HuH-7.5 (cell line): ENCODE results near the gene PEMT.

Source experiments
- DNase-seq: peaks from one replicate; pipeline ENCODE4 v3.0.0; 2011; ENCODE audit warnings: low spot score

The PEMT gene

DNA sequence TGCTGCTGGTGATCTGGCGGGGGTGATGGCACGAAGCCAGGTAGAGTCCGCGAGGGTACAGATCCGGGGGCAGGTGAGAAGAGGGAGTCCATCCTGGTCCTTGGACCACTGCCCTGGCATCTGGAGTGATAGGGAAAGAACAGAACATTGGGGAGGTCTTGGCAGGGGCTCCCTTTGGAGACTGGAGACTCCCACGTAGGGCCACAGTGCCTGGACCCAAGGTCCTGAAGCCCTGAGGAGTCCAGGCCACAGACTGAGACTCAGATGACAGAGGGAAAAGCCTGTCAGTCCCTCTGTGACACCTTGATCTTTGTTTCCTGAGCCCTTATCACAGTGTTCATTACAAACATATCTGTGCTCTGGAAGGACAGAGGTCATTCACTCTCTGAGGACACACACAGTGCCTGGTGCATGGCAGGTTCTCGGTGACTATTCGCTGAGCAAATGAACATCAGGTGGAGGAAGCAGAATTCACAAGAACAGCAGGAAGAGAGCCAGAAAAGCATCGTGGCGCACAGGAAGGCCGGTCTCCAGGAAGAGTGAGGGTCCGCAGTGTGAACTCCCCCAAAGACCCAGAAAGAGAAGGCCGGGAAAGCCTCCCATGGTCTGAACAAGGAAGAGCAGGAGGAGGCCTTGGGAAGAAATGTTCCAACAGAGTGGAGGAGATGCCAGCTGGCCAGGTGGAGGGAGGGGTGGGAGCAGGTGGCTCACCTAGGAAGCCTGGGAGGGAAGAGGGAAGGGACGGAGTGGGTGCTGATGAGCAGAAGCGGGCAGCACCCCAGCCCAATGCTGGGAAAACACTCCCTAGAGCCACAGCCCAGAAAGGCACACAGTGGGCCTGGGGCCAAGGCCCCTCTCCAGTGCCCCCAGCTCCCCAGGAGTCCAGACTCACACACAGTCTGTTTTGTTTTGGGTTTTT is 20.5 kb downstream of the PEMT start:
- peak; percentile 63 for DNase-seq

DNA sequence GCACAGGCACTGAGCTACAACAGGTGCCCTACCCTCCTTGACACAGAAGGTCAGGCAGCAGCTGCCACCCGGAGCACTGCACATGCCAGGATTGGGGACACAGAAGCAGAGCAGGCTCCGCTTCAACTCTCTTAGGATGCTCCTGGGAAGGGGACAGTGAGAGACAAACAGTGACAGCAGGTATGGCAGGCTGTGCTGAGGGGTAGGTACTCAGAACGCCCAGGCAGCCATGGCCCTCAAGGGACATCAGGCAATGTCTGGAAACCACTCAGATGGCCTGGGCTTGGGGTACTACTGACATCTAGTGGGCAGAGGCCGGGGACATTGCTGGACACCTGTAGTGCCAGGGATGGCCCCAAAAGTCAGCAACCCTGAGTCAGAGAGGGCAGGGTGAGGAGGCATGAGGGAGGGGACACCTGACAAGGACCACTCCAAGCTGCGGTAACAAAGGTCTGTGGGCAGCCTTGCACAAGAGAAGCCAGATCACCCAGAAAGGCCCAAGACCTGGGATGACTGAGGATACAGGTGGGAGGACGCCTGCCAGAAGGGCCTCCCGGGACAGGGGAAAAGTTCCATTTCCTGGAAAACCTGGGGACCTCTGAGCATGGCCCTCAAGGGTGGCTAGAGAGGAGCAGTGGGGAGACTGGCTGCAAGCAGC is 21.2 kb downstream of the PEMT start:
- peak; percentile 72 for DNase-seq

- DNase-seq: no peak
Observed at GRCh38 chr17:17569691-17570090, 21.8 kb downstream of the PEMT start.

GRCh38 chr17:17568772-17569195 is 22.7 kb downstream of the PEMT start:
- DNase-seq: peak; percentile 91

DNA sequence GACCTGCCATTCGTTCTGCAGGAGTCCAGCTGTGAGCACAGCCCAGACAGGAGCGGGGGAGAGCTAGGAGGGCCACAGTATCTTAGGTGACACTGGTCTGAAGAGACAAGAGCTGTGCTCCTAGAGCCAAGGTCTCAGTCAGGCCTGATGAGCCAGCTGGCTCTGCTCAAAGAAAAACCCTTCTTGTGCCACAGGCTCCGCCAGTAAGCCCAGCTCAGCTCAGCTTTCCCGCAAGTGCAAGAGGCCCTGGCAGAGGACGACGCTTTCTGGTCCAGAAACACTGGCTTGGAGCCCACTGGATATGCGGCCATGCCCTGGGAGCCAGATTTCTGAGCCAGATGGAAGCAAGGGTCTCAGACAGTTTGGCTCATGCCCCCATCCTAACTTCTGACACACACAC is 23.9 kb downstream of the PEMT start:
- DNase-seq: no peak

DNA sequence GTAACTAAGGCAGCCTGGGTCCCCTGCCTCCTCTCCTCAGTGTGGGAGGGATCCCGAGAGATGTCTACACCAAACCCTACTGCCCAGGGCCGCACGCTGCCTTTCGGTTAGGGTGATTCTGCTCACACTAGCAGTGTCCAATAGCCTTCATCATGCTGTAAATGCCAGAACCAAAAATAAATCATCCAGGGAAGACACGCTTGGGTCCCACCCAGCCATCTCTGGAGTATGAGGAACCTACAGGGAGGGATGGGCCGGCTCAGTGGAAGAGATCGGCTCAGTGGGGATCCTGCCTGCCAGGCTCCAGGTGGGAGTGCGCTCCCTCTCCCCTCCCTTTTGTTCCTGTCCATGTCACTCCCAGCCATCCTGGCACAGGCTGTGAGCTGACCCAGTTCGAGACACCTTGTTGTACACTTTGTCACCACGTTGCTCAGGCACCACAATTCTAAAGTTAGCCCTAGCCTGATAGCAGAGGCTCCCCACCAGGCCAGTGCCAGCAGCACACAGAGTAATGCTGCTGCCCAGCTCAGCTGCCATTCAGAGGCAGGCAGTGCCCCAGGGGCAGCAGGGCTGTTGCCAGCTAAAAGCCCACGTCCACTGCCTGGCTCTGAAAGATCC is 24.5 kb downstream of the PEMT start:
- no peak for DNase-seq

DNA sequence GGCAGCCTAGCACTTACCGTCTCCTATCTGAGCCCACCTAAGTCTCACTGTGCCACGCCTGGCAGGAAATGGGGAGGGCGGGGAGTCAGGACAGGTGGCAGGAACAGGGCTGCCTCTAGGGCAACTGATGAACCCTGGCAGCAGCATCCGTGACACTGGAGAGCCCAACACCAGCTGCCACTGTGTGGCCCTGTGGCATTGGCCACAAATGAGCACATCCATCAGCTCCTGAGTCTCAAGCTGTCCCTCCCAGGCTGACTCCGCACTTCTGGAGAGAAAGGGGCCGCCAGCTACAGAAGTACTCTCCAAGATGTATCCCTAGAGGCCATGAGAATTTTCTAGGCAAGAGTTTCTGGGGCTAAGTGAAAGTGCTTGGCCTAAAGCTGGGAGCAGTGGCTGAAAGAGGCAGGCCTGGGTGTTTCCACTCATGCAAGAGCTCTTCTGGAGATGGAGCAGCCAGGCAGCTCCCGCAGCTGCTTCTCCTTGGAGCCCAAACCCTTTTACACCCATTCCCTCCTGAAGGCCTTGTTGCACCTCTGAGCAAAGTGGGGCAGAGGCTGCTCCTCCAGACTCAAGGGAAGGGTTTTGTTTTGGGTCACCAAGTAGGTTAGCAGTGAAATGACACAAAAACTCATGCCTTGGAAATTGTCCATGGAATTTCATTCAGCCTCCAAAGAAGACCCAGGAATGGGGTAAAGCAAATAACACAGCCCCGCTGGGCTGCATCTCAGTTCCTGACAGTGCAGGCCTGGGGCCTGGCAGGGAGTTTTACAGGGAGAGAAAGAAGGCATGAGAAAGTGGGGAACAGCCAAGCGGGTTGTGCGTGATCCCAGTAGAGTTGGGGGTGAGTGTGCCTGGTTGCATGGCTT is 25.8 kb downstream of the PEMT start:
- DNase-seq: no peak

GRCh38 chr17:17564896-17565295 is 26.6 kb downstream of the PEMT start:
- no peak for DNase-seq

GRCh38 chr17:17564323-17564722 is 27.2 kb downstream of the PEMT start:
- DNase-seq: no peak

- DNase-seq: no peak
Observed at GRCh38 chr17:17563530-17563929, 28.0 kb downstream of the PEMT start.

- DNase-seq: no peak
Observed at GRCh38 chr17:17562146-17562511, 29.4 kb downstream of the PEMT start.

DNA sequence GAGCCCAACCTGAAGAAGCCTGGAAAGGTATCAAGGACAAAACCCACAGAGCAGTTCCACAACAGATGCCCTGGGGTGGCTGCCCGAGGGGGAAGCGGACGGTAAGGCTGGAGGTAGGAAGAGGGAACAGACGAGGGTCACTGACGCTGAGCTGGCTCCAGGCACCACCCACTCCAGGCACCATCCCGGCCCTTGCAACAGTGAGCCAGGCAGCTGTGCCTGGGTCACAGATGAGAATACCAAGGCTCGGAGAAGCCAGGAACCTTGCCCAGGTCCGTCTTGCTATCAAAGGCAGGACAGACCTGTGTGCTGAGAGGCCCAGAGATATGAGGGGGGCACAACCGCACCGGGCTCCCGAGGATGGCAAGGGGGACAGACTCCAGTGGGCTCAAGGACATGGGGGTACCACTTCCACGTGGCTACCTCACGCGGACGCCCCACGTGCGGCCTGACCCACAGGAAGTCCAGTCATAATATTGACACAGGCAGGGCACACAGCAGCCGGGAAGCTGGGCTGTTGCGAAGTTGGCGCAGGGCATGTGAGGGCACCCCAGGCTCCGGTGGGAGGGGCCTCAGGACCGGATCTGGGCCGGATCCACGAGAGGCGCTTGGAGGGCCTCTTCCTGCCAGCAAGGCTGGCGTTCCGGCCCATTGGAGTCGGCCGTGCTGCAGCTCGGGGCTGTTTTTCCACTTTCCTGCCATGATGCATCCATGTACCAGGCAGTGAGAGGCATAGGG is 29.9 kb downstream of the PEMT start:
- no peak for DNase-seq

GRCh38 chr17:17560975-17561374 is 30.5 kb downstream of the PEMT start:
- DNase-seq: no peak

- DNase-seq: no peak
Observed at GRCh38 chr17:17560167-17560566, 31.3 kb downstream of the PEMT start.

DNA sequence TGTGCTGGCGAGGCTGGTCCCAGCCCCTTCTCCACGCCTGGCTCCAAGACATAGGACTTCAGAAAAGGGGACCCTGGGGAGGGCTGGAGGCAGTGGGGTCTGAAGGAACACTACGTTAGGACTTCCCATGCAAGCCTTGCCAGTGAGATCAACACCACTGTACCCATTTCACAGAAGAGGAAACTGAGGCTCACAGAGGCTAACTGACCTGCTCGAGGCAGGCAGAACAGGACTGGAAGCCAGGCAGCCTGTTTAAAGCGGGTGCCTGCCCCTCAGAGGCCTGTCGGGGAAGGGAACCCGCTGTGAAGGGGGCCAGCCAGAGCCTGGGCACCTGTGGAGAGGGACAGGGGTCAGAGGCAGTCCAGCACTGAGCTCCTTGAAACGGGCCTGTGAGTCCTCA is 32.3 kb downstream of the PEMT start:
- DNase-seq: no peak

GRCh38 chr17:17558431-17558830 is 33.1 kb downstream of the PEMT start:
- DNase-seq: no peak

DNA sequence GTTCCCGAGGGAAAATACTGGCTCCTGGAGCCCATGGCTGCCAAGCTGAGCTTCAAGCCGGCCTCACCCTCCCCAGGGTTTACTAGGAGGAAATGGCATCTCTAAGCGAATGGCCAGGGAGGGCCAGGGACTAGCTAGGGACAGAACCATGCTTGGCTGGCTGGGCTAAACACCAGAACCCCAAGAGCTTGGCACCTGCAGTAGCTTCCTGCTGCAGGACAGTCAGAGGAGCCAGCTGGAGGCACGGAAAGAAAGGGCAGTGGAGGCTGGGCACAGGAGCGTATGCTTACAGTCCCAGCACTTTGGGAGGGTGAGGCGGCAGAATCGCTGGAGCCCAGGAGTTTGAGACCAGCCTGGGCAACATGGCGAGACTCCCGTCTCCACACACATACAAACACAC is 33.7 kb downstream of the PEMT start:
- DNase-seq: no peak

GRCh38 chr17:17556671-17557070 is 34.8 kb downstream of the PEMT start:
- no peak for DNase-seq

DNA sequence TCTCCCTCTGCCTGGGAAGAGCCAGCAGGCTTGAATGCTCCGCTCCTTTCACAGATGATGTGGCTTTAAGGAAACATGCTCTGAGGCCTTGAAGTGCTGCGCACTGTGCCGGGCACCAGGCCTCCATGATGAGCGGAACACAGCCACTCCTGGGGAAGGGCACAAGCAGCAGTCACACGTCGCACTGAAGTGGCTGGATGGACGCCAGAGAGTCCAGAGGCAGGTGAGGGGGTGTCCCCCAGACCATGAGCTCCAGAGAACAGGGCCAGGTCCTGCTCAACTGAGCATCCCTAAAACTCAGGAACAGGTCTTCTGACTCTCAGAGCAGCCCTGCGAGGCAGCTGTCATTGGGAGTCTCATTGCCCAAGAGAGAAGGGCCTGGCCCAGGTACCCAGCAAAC is 35.6 kb downstream of the PEMT start:
- no peak for DNase-seq

DNA sequence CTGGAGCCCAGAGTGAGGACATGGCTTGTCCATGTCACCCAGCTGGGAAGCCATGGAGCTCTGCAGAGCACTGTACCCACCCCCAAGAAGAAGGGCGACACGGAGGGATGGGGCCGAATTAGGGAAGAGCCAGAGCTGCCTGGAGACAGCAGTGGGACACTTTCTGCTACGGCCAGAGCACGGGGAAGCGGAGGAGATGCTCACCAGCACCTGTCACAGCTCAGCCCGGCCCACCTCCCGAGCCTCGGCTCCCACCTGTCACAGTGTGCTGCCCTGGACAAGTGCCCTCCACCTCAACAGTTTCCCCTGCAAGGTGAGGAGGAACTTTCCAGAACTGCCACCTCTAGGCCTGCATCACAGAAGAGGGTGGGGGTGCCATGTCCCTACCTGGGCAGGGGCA is 36.4 kb downstream of the PEMT start:
- no peak for DNase-seq

- no peak for DNase-seq
Observed at GRCh38 chr17:17554266-17554665, 37.2 kb downstream of the PEMT start.
